Adipose tissue (tissue), 3 donors: Measurements from ENCODE around the gene NUTM2F. TPM values are rescaled to one million over a fixed set of nuclear protein-coding genes. Genes with fewer than 3 reads are reported as not detected.
"Not testable (repeated sequence)": the region's sequence is repeated elsewhere in the genome, so short reads cannot be mapped to it uniquely, and the experiment has no call there.

Experiments
- H3K27ac ChIP-seq: one replicate; pipeline ENCODE4 v1.5.1; 2013; ENCODE audit warnings: low read depth, low read length
- WGBS, 3 donors: extraction: QIAGEN DNeasy Blood & Tissue Kit; methylation state at CpG; one replicate each; pipeline ENCODE4 v1.1.7; 2013; 5-methylcytosine and 5-hydroxymethylcytosine counted together
- polyA plus RNA-seq, 3 donors: library from polyadenylated mRNA; stranded (reverse); fragments of 200-250 nt; gene quantifications; one replicate each; pipeline ENCODE4 v1.2.3, GENCODE V29; 2013
- donor health status: healthy with polysubstance abuse.
- donor health status: Bipolar disorder and iron deficiency.
- donor health status: healthy.

Gene NUTM2F
- polyA plus RNA-seq, 3 donors = not detected

DNA sequence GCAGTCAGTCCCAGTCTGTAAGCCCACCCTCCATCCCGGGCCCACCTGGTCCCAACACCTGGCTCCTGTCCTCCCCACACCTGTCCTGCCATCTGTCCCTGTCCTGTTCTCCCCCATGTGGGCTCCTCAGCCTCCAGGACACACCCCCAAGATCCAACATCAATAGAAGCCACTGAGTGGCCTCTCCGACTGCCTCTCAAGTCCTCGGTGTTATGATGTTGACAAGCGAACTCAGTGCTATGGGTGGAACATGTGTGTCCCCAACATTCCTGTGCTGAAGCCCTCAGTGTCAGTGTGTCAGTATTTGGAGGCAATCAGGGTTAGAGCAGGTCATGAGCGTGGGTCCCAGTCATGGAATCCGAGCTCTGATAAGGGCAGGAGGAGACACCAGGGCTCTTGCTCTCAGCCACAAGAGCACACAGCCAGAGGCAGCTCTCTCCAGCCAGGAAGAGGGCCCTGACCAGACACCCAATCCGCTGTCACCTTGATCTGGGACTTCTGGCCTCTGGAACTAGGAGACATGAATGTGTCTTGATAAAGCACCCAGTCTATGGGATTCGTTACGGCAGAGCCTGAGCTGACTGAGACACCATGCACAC is 6.0 kb downstream of the NUTM2F start:
- not testable (repeated sequence) for H3K27ac ChIP-seq
- 83 to 90% (median 89%) methylated on average over 6 to 7 of the region's 9 CpGs for WGBS, 3 donors

DNA sequence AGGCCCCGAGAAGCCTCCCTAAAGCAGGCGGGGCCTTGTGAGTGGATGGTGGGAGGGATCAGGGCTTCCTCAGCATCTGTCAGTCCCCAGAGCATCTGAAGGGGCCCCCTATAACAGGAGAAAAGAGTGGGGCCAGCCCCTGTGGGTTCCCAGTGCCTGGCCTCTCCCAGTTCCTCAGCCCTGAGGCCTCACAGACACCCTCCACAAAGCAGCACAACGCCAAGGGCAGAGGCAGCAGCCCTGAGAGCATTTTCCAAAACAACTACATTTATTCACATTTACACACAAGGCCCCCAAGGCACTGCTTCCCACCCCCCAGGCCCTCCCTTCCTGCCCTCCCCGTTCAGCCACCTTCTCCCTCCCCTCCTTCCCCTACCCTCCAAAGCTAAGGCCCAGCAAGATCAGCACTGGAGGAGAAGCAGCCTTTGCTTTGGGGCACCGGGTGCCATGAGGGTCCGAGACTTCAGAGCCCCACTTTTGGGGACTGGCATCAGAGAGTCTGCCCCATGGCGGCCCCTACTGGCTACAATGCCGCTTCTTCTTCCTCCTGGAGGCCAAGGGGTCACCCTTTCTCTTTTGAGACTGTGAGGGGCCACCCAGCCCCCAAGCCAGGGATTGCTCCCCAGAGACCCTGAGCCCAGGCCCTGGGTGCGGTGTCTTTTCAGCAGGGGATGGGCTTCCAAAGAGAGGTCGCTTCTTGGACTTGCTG is 10.3 kb downstream of the NUTM2F start:
- 86 to 100% methylated on average over 1 of the region's 10 CpGs; no CpG with 5 or more reads in 1 of the 3 donors for WGBS, 3 donors
- not testable (repeated sequence) for H3K27ac ChIP-seq

DNA sequence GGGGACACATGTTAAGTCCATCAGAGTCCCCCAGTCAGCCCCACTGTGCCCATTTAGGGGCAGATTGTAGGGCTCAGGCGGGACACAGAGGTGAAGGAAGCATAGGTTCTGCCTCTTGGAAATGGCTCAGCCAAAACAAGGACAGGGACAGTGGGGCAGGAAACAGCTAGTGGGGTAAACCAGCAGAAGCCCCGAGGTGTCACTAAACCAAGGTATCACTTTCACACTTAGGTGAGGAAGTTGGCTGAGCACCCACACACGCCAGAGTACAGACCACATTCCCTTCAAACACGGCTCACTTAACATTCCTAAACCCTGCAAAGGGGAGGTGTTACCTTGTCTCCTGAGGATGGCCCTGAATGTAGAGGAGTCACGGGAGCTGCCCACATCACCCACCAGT is 12.2 kb downstream of the NUTM2F start:
- not testable (repeated sequence) for H3K27ac ChIP-seq
- WGBS, 3 donors = 36 to 72% methylated on average over 2 to 3 of the region's 5 CpGs; no CpG with 5 or more reads in 1 of the 3 donors

DNA sequence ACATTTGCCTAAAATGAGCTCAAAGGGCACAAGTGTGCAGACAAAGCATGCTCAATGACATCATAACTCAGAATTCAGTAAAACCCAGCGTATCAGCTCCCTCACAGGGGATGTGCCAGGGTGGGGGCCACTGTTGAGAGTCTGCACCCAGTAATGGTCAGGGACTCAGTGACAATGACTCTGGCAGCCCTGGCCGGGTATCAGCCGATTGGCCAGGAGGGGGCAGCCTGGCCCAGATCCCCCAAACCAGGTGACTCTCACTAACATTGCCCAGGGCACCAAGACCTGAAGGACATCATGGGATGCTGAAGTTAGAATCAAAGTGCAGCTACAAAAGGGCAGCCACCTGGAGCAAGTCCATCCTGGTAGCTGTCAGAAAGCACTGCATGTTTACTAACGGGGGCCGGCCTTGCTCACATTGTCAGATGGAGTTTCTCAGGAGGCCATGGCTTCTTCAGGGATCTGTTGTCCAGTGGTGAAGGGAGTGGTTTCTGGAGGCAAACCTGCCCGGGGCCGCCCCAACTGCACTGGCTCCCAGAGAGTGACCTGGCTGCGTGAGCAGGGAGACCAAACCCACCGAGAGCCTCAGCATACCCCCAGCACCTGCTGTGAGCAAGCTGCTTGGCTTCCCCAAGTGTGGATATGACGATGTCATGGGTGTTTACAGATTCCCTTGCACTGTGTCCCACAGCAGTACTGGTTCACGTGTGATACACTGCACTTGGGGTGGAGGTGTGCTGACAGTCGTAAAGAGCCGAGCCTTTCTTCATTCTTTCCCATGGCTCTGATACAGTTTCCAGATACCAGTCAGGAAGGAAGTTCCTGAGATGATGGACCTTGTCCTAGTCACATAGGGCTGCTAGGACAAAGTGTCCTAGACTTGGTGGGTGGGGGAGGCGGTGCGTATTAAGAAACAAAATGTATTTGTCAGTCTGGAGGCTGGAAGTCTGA is 13.1 kb downstream of the NUTM2F start:
- 92 to 94% (median 94%) methylated on average over 2 to 4 of the region's 15 CpGs for WGBS, 3 donors
- H3K27ac ChIP-seq = not testable (repeated sequence)

DNA sequence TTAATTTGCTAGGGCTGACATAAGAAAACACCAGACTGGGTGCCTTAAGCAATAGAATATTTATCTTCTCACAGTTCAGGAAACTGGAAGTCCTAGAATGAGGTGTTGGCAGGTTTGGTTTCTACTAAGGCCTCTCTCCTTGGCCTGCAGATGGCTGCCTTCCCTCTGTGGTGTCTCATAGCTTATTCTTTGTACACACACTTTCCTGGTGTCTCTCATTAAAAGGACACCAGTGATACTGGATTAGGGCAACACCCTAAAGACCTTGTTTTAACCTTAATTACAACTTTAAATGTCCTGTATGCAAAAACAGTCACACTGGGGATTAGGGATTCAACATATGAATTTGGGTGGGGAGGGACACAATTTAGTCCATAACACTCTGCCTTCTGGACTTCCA is 25.1 kb downstream of the NUTM2F start:
- no peak overlapping the region for H3K27ac ChIP-seq

DNA sequence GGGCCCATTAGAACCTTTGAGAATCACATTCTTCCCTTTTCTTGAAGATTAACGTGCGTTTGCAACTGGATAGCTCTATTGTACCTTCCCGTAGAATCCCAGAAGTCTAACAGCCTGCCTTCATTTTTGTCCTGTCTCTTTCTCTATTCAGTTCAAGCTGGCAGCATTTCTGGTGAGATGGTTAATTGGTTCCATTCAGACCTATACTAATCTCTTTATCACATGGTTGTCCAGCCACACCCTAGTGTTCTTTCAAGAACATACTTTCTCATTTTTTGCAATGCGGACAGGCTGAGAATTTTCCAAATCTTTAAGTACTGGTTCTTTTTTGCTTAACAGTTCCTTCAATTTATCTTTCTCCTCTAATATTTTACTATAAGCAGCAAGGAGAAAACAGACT is 26.0 kb downstream of the NUTM2F start:
- 86 to 97% (median 92%) methylated on average over 4 of the region's 4 CpGs for WGBS, 3 donors
- H3K27ac ChIP-seq = no peak overlapping the region

DNA sequence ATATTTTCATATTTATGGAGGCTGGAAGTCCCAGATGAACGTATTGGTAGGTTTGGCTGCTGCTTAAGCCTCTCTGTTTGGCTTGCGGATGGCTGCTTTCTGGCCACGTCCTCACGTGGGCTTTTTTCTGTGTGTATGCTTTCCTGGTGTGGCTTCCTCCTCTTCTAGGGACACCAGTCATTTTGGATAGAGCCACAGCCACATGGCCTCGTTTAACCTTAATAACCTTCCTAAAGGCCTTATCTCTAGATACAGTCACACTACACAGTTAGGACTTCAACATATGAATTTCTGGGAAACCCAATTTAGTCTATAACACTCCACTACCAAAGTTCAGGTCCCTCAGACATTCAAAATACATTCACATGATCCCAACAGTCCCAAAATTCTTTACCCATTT is 26.9 kb downstream of the NUTM2F start:
- H3K27ac ChIP-seq = no peak overlapping the region
- 93 to 95% (median 93%) methylated on average over 5 of the region's 5 CpGs for WGBS, 3 donors

DNA sequence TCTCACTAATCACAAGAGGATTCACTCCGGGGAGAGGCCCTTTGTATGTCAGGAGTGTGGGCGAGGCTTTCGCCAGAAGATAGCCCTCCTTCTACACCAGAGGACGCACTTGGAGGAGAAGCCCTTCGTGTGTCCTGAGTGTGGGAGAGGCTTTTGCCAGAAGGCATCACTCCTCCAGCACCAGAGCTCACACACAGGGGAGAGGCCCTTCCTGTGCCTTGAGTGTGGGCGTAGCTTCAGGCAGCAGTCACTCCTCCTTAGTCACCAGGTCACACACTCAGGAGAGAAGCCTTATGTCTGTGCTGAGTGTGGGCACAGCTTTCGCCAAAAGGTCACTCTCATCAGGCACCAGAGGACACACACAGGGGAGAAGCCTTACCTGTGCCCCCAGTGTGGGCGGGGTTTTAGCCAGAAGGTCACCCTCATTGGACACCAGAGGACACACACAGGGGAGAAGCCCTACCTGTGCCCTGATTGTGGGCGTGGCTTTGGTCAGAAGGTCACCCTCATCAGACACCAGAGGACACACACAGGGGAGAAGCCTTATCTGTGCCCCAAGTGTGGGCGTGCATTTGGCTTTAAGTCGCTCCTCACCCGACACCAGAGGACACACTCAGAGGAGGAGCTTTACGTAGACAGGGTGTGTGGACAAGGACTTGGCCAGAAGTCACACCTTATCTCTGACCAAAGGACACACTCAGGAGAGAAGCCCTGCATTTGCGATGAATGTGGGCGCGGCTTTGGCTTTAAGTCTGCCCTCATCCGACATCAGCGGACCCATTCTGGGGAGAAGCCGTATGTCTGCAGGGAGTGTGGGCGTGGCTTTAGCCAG is 27.8 kb downstream of the NUTM2F start:
- no peak overlapping the region for H3K27ac ChIP-seq
- whole genome bisulfite sequencing, 3 donors = 95 to 97% (median 96%) methylated on average over 20 of the region's 20 CpGs

DNA sequence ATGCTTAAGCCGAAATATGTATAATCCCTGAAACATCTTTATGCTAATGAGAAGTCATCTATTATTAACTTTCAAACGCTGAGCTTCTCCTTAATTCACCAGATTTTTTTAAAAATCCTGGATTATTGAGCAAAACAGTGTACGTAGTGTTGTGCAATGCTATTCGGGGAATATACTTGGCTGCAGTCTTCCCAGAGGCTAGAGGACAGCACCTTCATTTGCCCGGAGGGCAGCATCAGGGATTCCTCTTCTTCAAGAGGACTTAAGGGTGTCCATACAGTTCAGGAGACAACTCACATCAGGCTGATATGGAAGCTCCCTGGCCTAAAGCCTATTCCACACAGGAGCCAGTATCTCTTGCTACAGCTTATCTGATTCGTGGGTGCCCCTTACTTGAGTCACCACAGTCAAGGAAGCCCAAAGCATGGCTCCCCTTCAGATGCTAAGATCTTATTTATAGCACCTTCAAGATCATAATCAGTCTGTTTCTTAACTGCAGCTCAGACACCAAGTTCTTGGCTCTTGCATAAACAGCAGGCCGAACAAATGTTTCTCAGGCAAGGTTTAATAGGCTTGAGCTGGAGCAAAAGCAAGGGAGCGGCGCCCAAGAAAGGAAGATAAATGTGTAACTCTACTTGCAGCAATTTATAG is 29.4 kb downstream of the NUTM2F start:
- WGBS, 3 donors = 63 to 79% (median 76%) methylated on average over 9 of the region's 9 CpGs
- no peak overlapping the region for H3K27ac ChIP-seq

DNA sequence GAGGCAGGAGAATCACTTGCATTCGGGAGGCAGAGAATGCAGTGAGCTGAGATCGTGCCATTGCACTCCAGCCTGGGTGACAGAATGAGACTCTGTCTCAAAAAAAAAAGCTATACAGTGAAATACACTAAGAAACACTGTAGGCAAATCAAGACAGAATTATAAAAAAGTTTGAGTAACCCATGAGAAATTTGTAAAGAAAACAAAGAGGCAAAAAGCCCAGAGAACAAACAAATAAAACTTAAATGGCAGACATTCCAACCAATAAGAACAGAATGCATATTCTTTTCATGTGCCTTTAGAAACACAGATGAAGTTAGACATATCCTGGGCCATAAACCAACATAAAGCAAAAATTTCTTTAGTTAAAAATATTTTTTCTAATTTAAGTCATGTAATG is 38.8 kb downstream of the NUTM2F start:
- H3K27ac ChIP-seq = no peak overlapping the region
- 95 to 97% (median 96%) methylated on average over 2 of the region's 2 CpGs for WGBS, 3 donors

DNA sequence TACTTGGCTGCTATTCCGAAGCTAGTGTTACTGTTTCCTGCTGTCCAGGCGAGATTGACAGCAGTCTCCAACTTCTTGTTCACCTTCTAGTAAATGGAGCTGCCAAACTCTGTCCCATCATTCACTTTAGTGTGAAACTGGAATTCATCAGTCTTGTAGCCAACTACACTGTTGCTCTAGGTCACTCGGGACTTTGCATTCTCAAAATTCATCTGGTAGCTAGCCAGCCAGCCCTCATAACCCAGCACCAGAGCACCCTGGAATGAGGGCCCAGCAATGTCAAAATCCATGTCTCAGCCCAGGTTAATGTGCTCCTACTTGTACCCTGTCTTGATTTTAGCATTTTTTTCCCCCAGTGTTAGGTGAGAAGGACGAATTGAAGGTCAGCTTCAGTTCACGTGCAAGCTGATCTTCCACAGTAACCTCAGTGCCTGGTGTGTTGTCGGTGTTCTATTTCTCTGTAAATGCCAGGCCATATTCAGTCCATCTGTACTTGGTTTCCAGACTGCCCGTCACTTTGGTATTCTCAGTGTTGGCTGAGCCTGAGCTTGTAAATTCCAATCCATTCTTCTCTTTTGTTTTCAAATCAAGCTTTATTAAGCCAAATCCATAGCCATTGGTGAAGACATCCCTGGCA is 40.4 kb downstream of the NUTM2F start:
- WGBS, 3 donors = 81 to 91% (median 86%) methylated on average over 7 of the region's 7 CpGs
- no peak overlapping the region for H3K27ac ChIP-seq

DNA sequence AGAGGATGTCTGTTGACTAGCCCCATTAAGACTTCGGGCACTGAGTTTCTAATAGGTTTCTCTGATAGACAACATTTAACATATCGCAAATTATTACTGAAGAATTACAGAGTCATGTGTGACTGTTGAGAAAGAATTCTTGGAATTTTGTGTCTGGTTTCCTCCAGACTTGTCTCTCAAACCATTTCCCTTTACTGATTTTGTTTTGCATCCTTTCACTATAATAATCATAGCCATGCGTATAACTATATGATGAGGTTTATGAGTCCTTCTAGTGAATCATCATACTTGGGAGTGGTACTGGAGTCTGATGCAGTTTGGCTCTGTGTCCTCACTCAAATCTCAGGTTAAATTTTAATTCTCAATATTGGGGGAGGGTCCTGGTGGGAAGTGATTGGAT is 42.3 kb downstream of the NUTM2F start:
- 95 to 99% (median 97%) methylated on average over 3 of the region's 3 CpGs for WGBS, 3 donors
- H3K27ac ChIP-seq = no peak overlapping the region

DNA sequence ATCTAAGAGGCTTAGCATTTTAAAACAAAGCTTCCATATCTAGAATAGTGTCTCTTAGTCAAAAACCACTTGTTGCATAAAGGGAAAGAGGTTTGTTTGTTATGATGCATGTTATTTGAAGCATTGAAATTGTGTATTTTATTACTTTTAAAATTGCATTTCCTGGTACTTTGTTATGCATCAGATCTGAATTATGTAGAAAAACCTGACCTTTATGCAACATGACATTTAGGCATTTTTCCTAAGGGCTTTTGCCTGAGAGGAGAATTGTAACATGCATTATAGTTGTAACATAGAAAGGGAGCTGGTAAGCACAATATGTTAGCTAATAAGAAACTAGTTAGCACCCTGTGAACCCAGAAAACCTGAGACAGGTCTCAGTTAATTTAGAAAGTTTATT is 47.3 kb downstream of the NUTM2F start:
- H3K27ac ChIP-seq = no peak overlapping the region

DNA sequence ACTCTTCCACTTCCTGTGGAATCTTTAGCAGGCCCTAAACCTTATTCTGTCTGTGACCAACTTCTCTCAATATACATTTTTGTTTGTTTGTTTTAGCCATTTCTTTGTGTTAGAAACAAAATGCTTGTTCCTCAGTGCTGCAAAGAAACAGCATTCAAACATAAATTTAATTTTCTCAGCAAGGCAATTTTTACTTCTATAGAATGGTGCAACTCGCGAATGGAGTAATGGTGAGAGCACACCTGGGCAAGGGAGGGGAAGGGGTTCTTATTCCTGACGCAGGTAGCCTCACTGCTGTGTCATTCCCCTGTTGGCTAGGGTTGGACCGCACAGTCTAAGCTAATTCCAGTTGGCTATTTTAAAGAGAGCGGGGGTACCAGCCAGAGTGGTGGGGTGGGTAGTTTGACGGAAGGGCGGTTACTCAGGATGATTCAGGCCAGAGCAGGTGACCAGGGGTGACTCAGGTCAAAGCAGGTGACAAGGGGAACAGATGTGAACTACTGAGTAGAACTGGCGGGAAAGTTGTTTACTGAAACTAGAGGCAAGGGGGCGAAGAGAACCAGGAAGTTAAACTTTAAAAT is 47.9 kb downstream of the NUTM2F start:
- H3K27ac ChIP-seq = no peak overlapping the region
- 95 to 99% (median 97%) methylated on average over 9 of the region's 9 CpGs for WGBS, 3 donors

DNA sequence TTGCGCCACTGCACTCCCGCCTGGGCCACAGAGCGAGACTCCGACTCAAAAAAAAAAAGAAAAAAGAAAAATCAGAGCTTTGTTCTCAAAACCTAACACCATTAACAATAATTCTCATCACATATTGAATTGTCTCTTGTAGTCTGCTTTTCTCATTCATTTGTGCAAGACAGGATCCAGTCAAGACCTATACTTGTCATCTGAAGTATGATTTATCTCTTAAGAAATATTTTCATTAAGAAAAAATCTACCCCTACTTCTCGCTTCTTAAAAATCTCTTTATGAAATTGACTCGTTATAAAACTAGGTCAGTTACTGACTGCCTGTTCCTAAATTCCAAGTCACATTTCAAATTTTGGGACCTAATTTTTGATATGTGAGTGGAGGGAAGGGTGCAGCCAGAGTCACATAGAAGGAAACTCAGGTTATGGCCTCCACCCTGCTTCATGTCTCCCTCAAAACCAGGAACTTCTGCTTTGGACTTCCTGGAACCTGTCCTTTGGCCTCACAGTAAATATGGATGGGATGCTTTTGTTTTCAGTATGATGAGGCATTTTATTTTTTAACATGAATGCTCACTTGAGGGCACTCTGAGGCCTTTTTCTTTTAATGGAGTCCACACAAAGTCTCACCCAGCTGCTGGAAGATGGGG is 50.4 kb downstream of the NUTM2F start:
- H3K27ac ChIP-seq = no peak overlapping the region
- 97 to 100% (median 98%) methylated on average over 2 to 6 of the region's 6 CpGs for WGBS, 3 donors

DNA sequence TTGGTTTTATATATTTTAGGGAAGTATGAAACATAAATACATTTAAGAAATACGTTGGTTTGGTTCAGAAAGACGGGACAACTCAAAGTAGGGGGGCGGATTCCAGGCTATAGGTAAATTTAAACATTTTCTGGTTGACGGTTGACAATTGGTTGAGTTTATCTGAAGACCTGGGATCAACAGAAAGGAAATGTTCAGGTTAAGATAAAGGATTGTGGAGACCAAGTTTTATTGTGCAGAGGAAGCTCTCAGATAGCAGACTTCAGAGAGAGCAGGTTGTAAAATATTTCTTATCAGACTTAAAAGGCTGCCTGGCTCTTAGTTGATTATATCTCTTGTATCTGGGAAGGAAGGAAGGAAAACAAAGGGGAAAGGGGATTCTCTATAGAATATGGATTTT is 51.4 kb downstream of the NUTM2F start:
- not testable (repeated sequence) for H3K27ac ChIP-seq
- 93 to 98% (median 95%) methylated on average over 4 of the region's 4 CpGs for WGBS, 3 donors

DNA sequence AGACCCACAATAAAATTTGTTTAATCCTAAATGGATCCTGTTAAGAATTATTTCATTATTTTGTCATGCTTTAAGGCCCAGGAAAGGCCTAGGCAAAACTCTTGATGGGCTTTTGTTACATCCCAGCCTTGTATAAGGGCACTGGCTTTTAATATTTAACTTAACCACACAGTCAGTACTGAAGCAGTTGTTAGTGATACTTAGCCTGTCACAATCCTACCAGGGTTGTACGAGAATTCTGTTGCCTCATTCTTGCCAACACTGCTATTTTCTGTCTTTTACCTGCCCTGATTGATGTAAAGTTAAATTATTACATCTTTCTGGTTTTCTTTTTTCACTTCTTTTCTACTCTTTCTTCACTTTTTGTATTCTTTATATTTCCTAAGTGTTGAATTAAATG is 58.4 kb downstream of the NUTM2F start:
- H3K27ac ChIP-seq = no peak overlapping the region
- 55 to 96% (median 94%) methylated on average over 1 of the region's 1 CpG for WGBS, 3 donors
